Measurements from ENCODE around the gene GABRB2. TPM values are rescaled to one million over a fixed set of nuclear protein-coding genes. Genes with fewer than 3 reads are reported as not detected.

The GABRB2 gene
- total RNA-seq, 1 experiment from 2014 or later: not detected

DNA sequence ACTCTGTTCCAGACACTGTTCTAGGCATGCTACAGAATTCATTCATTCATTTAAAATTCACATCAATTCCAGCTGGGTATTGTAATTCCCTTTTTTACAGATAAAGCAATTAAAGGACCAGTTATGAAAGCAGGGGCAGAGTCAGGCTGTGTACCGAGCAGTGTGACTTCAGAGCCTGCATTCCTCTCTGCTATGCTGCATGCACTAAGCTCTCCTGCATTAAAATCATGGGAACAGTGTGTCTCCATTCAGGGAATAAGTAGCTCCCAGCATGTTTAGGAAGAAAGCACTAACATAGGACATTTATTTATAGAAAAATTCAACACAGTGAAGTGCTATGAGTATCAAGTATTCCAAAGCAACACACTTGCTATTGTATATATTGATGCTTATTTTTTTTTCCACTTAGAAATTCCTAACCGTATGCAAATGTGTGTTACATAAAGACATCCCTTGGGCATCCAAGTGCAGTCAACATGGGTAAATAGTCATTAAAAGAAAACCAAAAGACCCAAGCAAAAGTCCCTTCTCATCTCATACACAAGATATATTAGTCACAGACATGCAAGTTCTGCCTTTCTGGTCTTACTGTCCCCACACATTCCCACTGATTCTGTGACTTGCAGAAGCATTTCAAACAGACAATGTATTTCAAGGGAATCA is 173.7 kb downstream of the GABRB2 start:
- Histone ChIP-seq H3K4me3 (replicated peaks in 1 of 2; ENCODE audit: low read depth in 1 of 2, low read length in 2 of 2) (no peak overlapping the region), H4K20me1 (ENCODE audit: insufficient read depth) (no peaks in the 10 kb centered on the region), H3K36me3 (ENCODE audit: control insufficient read depth in 1 of 2, insufficient read depth in 2 of 2, low read length in 2 of 2) (no peaks in the 10 kb centered on the region), H3K4me2 (ENCODE audit: low read length) (no peak overlapping the region), H3K27ac (ENCODE audit: low read depth, low read length) (no peak overlapping the region), H3K9ac (ENCODE audit: low read length) (no peak overlapping the region), H3K4me1 (ENCODE audit: control insufficient read depth in 1 of 2, insufficient read depth in 2 of 2, low read length in 2 of 2) (no peaks in the 10 kb centered on the region), H3K79me2 (ENCODE audit: insufficient read depth, low read length) (no peaks in the 10 kb centered on the region), H2AFZ (ENCODE audit: low read depth, low read length, poor library complexity, severe bottlenecking) (no peak overlapping the region), H3K9me2 (ENCODE audit: insufficient read depth) (no peaks in the 10 kb centered on the region), H3K9me3 (ENCODE audit: control insufficient read depth in 1 of 2, insufficient read depth in 1 of 2, low read depth in 1 of 2, low read length in 2 of 2) (peaks cover 0 to 4% of the 10 kb centered on the region in 2 experiments; a peak in 2 of 4 replicates), H3K27me3 (ENCODE audit: insufficient read depth, low read length) (no peaks in the 10 kb centered on the region)
- no TSS peak for BruUV-seq (replicated peaks)
- TF ChIP-seq SIN3A (IDR thresholded peaks at IDR 0.05; ENCODE audit: low read depth) (no peak), POLR2A (IDR thresholded peaks at IDR 0.05; ENCODE audit: borderline replicate concordance, extremely low read depth, insufficient read depth, insufficient read length) (no peak), CBX3 (IDR thresholded peaks at IDR 0.05; ENCODE audit: low read depth) (no peak), POLR2AphosphoS5 (IDR thresholded peaks at IDR 0.05; ENCODE audit: low read depth, low read length) (no peak), SRF (IDR thresholded peaks at IDR 0.05; ENCODE audit: low read depth) (no peak), EZH2 (IDR thresholded peaks at IDR 0.05) (no peak), JUND (IDR thresholded peaks at IDR 0.05) (no peak), RAD21 (IDR thresholded peaks at IDR 0.05; ENCODE audit: low read depth) (no peak), SP1 (IDR thresholded peaks at IDR 0.05; ENCODE audit: low read depth) (no peak)
- TF ChIP-seq, protein P1, sequence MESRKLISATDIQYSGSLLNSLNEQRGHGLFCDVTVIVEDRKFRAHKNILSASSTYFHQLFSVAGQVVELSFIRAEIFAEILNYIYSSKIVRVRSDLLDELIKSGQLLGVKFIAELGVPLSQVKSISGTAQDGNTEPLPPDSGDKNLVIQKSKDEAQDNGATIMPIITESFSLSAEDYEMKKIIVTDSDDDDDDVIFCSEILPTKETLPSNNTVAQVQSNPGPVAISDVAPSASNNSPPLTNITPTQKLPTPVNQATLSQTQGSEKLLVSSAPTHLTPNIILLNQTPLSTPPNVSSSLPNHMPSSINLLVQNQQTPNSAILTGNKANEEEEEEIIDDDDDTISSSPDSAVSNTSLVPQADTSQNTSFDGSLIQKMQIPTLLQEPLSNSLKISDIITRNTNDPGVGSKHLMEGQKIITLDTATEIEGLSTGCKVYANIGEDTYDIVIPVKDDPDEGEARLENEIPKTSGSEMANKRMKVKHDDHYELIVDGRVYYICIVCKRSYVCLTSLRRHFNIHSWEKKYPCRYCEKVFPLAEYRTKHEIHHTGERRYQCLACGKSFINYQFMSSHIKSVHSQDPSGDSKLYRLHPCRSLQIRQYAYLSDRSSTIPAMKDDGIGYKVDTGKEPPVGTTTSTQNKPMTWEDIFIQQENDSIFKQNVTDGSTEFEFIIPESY (IDR thresholded peaks at IDR 0.05; ENCODE audit: extremely low read depth, insufficient replicate concordance, low read length): no peak
- TF ChIP-seq, protein P2, sequence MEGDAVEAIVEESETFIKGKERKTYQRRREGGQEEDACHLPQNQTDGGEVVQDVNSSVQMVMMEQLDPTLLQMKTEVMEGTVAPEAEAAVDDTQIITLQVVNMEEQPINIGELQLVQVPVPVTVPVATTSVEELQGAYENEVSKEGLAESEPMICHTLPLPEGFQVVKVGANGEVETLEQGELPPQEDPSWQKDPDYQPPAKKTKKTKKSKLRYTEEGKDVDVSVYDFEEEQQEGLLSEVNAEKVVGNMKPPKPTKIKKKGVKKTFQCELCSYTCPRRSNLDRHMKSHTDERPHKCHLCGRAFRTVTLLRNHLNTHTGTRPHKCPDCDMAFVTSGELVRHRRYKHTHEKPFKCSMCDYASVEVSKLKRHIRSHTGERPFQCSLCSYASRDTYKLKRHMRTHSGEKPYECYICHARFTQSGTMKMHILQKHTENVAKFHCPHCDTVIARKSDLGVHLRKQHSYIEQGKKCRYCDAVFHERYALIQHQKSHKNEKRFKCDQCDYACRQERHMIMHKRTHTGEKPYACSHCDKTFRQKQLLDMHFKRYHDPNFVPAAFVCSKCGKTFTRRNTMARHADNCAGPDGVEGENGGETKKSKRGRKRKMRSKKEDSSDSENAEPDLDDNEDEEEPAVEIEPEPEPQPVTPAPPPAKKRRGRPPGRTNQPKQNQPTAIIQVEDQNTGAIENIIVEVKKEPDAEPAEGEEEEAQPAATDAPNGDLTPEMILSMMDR (IDR thresholded peaks at IDR 0.05 in 2 of 3, conservative IDR thresholded peaks at IDR 0.05 in 1 of 3; ENCODE audit: borderline replicate concordance in 1 of 3, insufficient read depth in 1 of 3, low read depth in 2 of 3, low read length in 2 of 3): no peak
- no peak for ATAC-seq
- ChIA-PET RAD21 (ENCODE audit: low non-redundant PET in 1 of 2, low total read pairs in 2 of 2, uncharacterized antibody in 2 of 2, unreplicated experiment in 2 of 2) (no interaction called here), POLR2A (no interaction called here), CTCF (no interaction called here)
- intact Hi-C loops (cut with micrococcal nuclease): no loop called here
- DNase-seq (ENCODE audit: low read depth, low spot score): no peak
